HG03039 (cell line): ENCODE data around the gene AMPD2.
"Not testable (repeated sequence)": the region's sequence is repeated elsewhere in the genome, so short reads cannot be mapped to it uniquely, and the experiment has no call there.

Experiments used
- ATAC-seq: cut with Tn5 transposase; IDR thresholded peaks from one replicate; pipeline ENCODE4 v1.9.1; 2021; ENCODE audit warnings: mild to moderate bottlenecking, moderate library complexity; ENCODE audit not compliant: unreplicated experiment

The AMPD2 gene

GRCh38 chr1:109649491-109649914 lies 29.9 kb downstream of the AMPD2 start:
- no peak for ATAC-seq

DNA sequence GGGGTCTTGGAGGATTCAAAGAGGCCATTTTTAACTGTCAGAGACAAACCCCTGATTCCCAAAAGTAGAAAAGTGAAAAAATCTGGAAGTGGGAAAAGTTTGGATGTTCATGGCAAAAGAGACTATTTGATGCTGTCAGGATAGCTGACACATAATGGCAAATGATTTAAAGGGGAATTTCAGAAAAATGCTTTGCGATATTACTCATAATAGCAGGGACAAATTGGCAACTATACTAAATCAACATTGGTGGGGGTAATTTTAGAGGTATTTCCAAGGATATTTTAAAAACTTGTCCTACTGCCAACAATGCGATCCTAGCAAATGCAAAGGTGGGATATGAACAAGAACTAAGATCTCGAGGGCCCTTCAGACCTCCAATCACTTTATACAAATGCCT lies 31.0 kb downstream of the AMPD2 start:
- no peak for ATAC-seq

DNA sequence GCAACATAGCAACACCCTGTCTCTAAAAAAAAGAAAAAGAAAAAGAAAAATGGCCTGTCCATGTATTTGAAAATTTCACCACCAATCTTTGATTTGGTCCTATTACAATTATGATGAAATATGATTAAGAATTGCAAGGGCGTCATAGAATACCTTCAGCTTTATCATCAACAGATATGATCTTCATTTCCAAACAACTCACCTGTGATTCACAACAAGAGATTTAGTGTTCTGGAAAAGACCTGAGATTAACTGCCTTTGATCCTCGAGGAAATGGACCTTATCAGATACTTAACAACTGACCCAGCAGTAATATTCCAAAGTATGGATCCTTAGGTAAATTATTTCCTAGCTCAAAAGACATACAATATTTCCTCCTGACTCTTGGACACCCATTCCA lies 32.8 kb downstream of the AMPD2 start:
- no peak for ATAC-seq

GRCh38 chr1:109653306-109653705 lies 33.7 kb downstream of the AMPD2 start:
- no peak for ATAC-seq

- no peak for ATAC-seq
Measured at GRCh38 chr1:109654519-109654918, 34.9 kb downstream of the AMPD2 start.

DNA sequence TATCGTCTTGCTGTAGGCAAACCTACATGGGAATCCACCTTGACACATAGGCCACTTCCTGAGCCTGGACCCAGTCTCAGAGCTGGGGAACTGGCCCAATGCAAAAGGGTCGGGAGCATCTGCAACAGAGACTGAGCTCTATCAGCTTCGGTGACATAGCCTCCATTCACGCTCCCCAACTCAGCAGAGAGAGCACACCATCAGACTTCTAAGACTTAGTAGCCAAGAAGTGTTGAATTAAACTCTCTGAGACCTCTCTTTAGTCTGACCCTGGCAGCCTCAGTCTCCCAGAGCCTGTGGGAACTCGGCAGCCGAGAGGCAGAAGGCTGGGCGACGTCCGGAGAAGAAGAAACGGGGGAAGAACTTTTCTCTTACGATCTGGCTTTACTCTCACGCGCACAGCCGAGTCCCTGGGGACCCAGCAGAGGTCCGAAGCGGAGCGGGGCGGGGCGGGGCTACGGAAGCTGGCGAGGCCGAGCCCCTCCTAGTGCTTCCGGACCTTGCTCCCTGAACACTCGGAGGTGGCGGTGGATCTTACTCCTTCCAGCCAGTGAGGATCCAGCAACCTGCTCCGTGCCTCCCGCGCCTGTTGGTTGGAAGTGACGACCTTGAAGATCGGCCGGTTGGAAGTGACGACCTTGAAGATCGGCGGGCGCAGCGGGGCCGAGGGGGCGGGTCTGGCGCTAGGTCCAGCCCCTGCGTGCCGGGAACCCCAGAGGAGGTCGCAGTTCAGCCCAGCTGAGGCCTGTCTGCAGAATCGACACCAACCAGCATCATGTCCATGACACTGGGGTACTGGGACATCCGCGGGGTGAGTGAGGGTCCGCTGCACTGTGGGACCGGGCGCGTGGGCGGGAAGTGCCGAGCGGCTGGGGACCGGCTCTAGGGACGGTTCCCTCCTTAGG lies 36.2 kb downstream of the AMPD2 start, which contains the start of gene GSTM4:
Gene GSTM4, plus strand, starts transcription at position 485 of the 905 bp plus-strand sequence. Its CDS starts 291 bp downstream, at position 776.
- peak; percentile 89 for ATAC-seq

DNA sequence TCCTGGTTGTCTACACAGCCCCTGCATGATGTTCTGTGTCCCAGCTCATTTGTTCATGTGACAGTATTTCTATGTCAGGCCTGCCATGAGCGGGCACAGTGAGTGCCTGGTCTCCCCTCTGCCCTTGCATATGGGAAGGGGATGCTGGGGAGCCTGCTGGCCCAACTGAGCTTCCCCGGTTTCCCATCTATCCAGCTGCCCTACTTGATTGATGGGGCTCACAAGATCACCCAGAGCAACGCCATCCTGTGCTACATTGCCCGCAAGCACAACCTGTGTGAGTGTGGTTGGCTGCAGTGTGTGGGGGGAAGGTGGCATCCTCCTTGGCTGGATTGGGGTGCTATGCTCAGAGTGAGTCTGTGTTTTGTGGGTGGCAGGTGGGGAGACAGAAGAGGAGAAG lies 37.8 kb downstream of the AMPD2 start:
- ATAC-seq: no peak

GRCh38 chr1:109657970-109658369 lies 38.3 kb downstream of the AMPD2 start:
- ATAC-seq: no peak

DNA sequence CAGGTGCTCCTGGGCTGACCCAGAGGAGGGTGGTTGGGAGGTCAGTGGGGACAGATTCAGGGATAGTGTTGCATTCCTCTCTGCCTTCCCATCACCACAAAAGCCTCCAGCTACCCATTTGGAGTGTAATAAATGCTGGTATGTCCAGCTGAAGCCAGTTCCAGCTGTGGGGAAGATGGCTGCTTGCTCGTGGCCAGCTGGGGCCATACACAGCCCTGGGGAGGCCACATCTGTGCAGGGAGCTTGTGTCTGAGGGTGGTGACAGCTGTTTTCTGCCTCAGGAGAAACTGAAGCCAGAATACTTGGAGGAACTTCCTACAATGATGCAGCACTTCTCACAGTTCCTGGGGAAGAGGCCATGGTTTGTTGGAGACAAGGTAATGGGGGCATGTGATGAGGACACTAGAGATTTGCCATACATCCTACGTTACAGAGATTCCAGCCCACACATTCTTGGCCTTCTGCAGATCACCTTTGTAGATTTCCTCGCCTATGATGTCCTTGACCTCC lies 39.0 kb downstream of the AMPD2 start:
- ATAC-seq: no peak

GRCh38 chr1:109659145-109659544 lies 39.5 kb downstream of the AMPD2 start:
- no peak for ATAC-seq

GRCh38 chr1:109659997-109660690 lies 40.5 kb downstream of the AMPD2 start:
- no peak for ATAC-seq

DNA sequence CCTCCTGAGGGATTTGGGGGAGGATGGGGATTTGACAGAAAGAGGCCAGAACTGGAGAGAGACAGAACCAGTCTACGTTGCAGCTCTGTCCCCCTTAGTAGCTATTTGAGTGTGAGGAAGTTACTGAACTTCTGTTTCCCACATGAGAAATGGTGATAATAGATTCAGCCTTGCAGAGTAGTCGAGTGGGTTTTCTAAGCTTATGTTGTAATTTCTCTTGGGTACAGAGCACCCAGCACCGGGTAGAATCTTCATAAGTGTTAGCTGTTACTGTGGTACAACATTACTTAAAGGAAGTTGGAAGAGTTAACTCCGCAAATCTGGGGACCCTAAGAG lies 41.0 kb downstream of the AMPD2 start:
- not testable (repeated sequence) for ATAC-seq

DNA sequence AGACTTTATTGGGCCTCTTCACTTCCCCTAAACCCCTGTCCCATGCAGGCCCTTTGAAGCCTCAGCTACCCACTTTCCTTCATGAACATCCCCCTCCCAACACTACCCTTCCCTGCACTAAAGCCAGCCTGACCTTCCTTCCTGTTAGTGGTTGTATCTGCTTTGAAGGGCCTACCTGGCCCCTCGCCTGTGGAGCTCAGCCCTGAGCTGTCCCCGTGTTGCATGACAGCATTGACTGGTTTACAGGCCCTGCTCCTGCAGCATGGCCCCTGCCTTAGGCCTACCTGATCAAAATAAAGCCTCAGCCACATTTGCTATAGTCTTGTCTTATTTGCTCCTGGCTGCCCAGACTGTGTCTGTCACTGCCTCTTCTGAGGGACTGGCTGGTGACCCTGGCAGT lies 41.8 kb downstream of the AMPD2 start:
- ATAC-seq: no peak

GRCh38 chr1:109664671-109665070 lies 45.0 kb downstream of the AMPD2 start:
- ATAC-seq: no peak

GRCh38 chr1:109667452-109668122 lies 48.0 kb downstream of the AMPD2 start, which contains the start of gene GSTM2:
Gene GSTM2, plus strand, starts transcription at chr1:109668057. Its CDS starts 59 bp downstream, at chr1:109668116.
- ATAC-seq: peak; percentile 92

DNA sequence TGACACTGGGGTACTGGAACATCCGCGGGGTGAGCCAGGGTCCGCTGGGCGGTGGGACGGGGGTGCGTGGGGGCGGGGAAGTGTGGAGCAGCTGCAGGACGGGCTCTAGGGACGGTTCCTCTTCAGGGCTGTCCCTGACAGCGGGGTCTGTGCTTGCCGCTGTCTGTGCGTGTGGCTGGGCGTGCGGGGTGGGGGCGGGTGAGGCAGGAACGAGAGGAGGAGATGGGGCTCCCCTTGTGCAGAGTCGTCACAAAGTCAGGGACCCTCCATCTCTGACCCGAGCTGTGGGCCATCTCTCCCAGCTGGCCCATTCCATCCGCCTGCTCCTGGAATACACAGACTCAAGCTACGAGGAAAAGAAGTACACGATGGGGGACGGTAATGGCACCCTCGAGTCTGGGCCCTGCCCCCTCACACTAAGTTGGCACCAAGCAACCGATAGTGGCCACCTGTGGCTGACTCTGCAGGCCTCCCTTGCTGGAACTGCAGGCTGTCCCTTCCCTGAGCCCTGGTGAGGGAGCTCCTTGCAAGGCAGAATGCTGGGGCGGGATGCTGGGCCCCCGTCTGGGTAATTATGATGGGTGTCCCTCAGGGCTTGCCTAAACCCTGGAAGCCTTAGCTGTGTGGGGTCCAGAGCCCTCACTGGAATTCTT lies 48.6 kb downstream of the AMPD2 start:
- ATAC-seq: no peak

- ATAC-seq: no peak
Measured at GRCh38 chr1:109669246-109669948, 49.8 kb downstream of the AMPD2 start.

GRCh38 chr1:109669949-109670302 lies 50.3 kb downstream of the AMPD2 start:
- ATAC-seq: not testable (repeated sequence)

GRCh38 chr1:109671067-109671466 lies 51.4 kb downstream of the AMPD2 start:
- ATAC-seq: no peak

GRCh38 chr1:109673861-109674260 lies 54.2 kb downstream of the AMPD2 start:
- not testable (repeated sequence) for ATAC-seq
